UCSD-AML1 (cell line): ENCODE results near the gene VPS37C.

Source experiments
- DNase-seq: peaks from one replicate; lab custom pipeline; 2025; ENCODE audit not compliant: unreplicated experiment; lab: John Stamatoyannopoulos, UW

VPS37C gene

GRCh38 chr11:61133956-61134662 lies 27.1 kb downstream of the VPS37C start:
- no peak for DNase-seq

DNA sequence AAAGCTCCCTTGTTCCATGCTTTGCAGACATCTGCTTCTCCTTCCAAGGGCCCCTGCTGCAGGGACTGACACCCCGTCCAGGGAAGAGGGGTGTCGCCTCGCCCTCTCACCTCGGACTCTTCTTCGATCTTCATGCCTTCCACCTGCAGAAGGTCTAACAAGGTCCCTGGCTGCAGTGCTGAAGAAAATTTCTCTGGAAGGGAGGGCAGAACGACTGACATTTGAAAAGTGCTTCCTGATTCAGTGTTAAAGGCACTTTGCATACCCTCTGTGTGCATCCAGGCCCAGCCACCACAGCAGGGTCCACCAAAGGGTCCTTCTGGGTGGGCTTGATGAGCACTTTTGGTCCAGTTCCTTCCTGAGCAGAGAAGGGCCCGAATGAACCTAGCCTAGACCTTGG lies 28.1 kb downstream of the VPS37C start:
- no peak for DNase-seq

- DNase-seq, result no peak
Measured at GRCh38 chr11:61132646-61133045, 28.6 kb downstream of the VPS37C start.

DNA sequence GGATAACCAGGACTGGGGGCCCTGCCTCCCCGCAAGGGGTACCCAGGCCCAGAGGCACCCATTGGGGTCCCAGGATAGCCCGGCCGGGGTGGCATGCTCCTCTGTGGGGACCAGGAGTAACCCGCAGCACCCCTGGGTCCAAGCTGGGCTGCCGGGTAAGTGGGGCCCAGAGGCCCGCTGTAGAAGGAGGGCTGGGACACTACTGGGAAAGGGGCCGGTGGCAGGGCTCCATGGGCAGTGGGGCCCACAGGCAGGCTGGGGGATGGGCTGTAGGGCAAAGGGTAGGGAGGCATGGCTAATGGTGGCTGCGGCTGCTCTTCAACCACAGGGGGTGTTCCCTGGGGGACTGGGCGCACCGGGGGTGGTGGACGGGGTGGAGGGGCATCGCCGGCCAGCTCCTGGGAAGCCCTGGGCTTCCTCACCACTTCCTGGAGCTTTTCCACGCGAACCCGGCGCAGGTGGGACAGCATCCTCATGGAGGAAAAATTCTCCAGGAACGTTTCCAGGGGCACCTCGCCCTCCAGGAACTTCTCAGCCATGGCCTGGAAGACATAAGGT lies 29.1 kb downstream of the VPS37C start:
- DNase-seq, result no peak

DNA sequence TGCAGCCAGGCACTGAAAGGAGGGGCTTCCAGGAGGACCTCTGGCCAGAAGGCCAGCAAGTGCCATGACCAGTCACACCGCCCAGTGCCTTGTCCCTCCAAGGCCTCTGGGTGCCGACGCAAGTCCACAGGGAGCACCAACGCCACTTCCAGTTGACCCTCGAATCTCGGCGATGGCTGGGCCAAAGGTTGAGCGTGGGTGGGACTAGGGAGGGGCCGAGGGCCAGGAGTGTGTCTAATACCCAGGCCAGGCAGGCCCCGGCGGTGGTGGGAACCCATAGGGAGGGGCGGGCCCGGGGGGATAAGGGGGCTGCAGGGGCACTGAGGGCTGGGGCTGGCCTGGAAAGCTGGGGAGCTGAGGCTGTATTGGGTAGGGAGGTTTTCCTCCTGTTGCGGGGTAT lies 29.6 kb downstream of the VPS37C start:
- DNase-seq, result no peak

DNA sequence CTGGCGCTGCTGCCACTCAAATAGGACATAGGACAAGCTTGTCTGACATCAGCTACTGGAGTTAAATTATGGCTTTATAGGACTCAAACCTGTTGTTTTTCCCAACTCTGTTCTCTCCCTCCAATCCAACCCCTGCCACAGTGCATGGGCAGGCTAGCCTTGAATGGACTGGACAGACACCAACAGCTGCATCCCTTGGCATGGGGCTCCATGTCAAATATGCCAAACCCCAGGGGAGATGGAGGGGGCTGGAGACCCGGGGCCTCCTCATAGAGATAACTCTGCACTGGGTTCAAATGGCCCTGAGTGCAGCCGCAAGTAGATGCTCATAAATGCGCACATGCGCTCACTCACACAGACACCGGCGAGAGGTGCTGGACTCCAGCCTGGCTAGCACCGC lies 30.0 kb downstream of the VPS37C start:
- DNase-seq, result no peak

GRCh38 chr11:61129639-61130523 lies 31.3 kb downstream of the VPS37C start:
- no peak for DNase-seq

DNA sequence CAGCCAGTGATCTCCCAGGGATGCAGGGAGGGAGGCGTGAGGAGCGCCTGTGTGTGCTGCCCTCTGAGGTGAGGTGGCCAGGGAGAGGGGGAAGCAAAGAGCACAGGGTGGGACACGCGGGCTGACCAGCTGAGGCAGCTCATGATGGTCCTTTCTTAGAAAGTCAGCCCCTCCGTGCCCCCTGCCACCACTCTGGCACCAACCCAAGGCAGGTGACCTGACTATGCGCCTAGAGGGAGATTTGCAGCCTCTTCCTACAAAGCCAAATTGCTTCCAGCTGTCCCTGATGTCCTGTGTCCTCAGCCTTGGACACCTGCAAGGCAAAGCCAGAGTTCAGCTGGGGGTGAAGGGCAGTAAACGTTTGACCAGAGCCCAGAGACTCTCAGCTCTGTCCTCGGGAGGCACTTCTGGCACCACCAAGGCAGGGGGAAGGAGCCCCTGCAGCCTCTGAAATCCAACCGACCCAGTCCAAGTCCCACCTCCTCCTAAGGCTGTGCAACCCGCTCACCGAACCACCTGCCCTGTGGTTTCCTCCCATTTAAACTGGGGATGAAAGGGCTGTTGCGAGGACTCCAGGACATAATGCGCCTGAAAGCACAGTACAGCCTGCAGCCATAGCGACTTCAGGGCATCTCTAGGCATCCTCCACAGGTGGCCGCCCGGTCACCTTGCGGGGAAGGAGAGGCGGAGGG lies 32.1 kb downstream of the VPS37C start:
- no peak for DNase-seq

DNA sequence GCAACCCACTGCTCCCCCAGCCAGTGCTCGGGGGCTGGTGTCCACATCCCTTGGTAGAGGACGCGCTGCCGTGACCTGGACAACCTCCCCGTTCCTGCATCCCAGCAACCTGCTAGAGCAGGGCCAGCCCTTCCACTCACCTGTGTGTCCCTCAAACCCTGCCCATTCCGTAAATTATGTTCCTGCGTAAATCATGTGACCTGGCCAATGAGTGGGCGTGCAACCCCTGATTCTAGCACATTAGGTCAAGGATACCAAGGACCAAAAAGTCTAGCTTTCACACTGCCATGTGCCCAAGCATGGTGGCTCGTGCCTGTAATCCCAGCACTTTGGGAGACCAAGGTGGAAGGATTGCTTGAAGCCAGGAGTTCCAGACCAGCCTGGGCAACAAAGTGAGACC lies 33.2 kb downstream of the VPS37C start:
- no peak for DNase-seq

GRCh38 chr11:61126256-61126655 lies 35.0 kb downstream of the VPS37C start:
- no peak for DNase-seq

DNA sequence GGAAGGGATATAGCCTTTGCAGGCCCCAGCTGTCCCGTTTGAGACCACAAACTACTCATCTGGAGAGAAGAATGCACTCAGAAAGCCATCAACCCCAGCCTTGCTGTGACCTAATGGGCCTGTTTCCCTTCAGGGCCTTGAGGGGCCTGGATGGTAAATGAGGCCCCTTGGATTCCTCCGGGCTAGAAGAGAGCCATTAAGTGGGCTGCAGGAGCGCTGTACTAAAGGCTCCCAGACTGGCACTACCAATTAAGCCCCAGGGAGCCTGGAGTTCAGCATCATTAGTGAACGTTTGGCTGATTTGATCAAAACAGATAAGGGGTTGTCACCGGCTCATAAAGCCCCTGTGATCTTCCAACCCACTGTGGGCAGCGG lies 35.9 kb downstream of the VPS37C start:
- no peak for DNase-seq

- no peak for DNase-seq
Measured at GRCh38 chr11:61124574-61125309, 36.5 kb downstream of the VPS37C start.

- DNase-seq, result no peak
Measured at GRCh38 chr11:61123775-61124571, 37.3 kb downstream of the VPS37C start.

DNA sequence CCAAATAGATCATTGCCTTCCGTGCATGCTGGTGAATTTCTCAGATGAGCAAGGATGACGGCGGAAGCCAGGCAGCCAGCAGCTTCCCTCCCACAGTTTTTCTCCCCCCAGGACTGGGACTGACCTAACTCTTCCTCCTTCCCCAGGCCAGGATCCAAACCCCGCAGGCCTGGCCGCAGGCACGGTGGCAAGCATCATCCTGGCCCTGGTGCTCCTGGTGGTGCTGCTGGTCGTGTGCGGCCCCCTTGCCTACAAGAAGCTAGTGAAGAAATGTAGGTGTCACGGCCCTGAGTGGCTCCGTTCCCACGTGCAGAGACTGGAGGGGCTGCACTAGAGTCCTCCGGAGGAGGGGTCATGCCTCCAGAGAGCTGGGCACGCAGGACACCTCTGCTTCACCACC lies 38.5 kb downstream of the VPS37C start:
- no peak for DNase-seq

DNA sequence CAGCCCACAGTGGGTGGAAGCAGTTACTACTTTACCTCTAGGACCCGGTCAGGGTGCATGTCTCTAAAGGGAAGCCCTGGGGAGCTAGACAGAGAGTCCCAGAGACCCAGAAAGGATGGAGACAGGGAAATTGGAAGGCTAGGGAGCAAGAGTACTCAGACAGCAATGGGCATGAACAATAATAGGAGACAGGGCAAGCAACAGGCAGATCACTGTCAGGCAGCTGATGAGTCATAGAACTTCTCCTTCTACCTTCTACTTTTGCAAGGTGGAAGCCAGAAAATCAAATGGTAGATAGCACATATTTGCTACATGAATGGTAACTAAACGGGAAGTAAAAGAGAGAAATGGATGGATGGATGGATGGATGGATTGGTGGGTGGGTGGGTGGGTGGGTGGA lies 39.3 kb downstream of the VPS37C start:
- no peak for DNase-seq

DNA sequence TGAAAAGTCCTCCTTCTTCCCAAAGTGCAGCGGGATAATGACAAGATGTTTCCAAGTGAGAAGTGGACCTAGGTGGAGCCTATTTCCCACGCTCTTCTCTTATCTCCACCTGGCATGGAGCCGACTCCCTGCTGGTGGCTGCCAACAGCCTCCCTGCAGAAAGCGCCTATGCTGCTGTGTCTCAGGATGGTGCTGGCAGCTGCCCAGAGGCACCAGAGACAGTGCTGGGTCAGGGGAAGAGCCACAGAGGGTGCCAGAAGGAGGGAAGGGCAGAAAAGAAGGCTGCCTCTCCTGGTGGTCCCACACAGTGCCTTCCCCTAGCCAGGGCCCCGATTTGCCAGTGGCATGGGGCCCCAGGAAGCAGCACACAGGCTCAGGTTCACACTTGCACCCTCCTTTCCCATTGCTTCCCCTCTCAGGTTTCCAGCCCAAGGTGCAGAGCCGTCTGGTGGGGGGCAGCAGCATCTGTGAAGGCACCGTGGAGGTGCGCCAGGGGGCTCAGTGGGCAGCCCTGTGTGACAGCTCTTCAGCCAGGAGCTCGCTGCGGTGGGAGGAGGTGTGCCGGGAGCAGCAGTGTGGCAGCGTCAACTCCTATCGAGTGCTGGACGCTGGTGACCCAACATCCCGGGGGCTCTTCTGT lies 39.9 kb downstream of the VPS37C start:
- DNase-seq, result no peak

- DNase-seq, result no peak
Measured at GRCh38 chr11:61120706-61121191, 40.5 kb downstream of the VPS37C start.

DNA sequence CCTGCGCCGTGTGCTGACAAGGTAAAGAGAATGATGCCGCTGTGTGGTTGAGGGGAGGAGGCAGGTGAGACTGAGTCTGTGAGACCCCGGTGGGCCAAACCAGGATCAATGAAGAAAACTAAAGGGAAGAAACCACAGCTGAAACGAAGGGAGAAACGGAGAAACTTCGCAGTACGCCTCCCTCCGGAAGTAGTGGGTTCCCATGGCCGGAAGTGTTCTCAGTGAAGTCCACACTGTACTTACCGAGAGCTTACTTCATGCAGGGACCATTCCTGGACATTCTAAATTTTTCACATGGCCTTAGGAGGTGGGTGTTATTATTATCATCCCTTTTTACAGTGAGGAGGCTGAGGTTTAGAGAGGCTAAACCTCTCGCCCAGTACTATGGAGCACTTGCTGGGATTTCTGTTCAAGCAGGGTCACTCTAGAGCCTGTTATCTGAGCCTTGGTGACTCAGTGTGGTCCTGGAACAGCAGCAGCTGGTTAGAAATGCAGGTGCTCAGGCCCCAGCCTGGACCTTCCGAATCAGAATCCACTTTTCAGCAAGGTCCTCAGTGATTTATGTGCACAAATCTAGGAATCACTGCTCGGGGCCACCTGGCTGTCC lies 41.0 kb downstream of the VPS37C start:
- DNase-seq, result no peak

DNA sequence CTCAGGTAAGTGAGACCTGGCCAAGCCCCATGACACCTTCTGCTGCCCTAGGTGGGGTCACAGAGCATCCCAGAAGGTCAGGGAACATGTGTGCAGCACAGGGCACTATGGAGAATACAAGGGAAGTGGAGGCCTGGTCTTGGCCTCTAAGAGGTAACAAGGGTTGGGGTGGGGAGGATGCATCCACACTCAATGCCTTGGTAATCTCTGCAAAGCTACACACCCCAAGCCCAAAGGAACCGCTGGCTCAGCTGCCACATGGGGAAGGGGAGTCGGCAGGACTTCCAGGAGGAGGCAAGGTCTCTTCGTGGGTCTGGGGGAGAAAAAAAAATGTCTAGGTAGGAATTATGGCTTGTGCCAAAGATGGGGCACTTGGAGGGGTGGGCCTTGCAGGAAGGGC lies 41.7 kb downstream of the VPS37C start:
- no peak for DNase-seq
